OCI-LY1 (cell line): ENCODE data around the gene STK24.

Source experiments
- H2AFZ ChIP-seq: fragments of 200-600 bp; sonication (generic), shearing (Covaris generic); 2 replicates; pipeline ENCODE4 v1.6.0; 2014; ENCODE audit warnings: antibody characterized with exemption, mild to moderate bottlenecking, low read length
- H3F3A ChIP-seq: fragments of 200-600 bp; sonication (generic), shearing (Covaris generic); 2 replicates; pipeline ENCODE4 v1.6.0; 2014; ENCODE audit warnings: mild to moderate bottlenecking, antibody characterized with exemption, low read length, moderate library complexity; ENCODE audit not compliant: insufficient read depth
- H3K27ac ChIP-seq: fragments of 200-600 bp; sonication (generic); 2 replicates; pipeline ENCODE4 v1.5.1; 2014; ENCODE audit warnings: low read length, mixed run types, mild to moderate bottlenecking, low read depth; ENCODE audit not compliant: poor library complexity, severe bottlenecking
- H3K27me3 ChIP-seq: fragments of 200-600 bp; sonication (generic); 2 replicates; pipeline ENCODE4 v1.6.0; 2014; ENCODE audit warnings: antibody characterized with exemption, mild to moderate bottlenecking, low read length, moderate library complexity; ENCODE audit not compliant: insufficient read depth
- H3K36me3 ChIP-seq: fragments of 200-600 bp; sonication (generic); 2 replicates; pipeline ENCODE4 v1.6.1; 2014; ENCODE audit warnings: mild to moderate bottlenecking, antibody characterized with exemption, low read length, moderate library complexity, mixed read lengths; ENCODE audit not compliant: insufficient read depth
- H3K4me1 ChIP-seq: fragments of 200-600 bp; sonication (generic); 2 replicates; pipeline ENCODE4 v1.5.1; 2014; ENCODE audit warnings: mild to moderate bottlenecking, low read length, moderate library complexity; ENCODE audit not compliant: insufficient read depth, severe bottlenecking
- H3K4me2 ChIP-seq: fragments of 200-600 bp; sonication (generic), shearing (Covaris generic); 2 replicates; pipeline ENCODE4 v1.6.1; 2014; ENCODE audit warnings: low read length
- H3K4me3 ChIP-seq: fragments of 200-600 bp; sonication (generic); 2 replicates; pipeline ENCODE4 v1.5.1; 2014; ENCODE audit warnings: low read length, low read depth, mild to moderate bottlenecking, mixed read lengths; ENCODE audit not compliant: poor library complexity, severe bottlenecking
- H3K79me2 ChIP-seq: fragments of 200-600 bp; shearing (Covaris generic); 2 replicates; pipeline ENCODE4 v1.6.1; 2016; ENCODE audit warnings: mixed run types, low read length, mixed read lengths; ENCODE audit not compliant: insufficient read depth
- H3K9ac ChIP-seq: fragments of 200-600 bp; sonication (generic), shearing (Covaris generic); 2 replicates; pipeline ENCODE4 v1.6.1; 2014; ENCODE audit warnings: mild to moderate bottlenecking, low read length, mixed read lengths
- H3K9me2 ChIP-seq: fragments of 200-600 bp; sonication (generic), shearing (Covaris generic); 2 replicates; pipeline ENCODE4 v1.6.1; 2014; ENCODE audit warnings: low read depth, mild to moderate bottlenecking, low read length, mixed read lengths
- H3K9me3 ChIP-seq: fragments of 200-600 bp; shearing (Covaris generic); 2 replicates; pipeline ENCODE4 v1.6.1; 2014; ENCODE audit warnings: low read length, mixed read lengths
- H4K20me1 ChIP-seq: fragments of 200-600 bp; sonication (generic), shearing (Covaris generic); 2 replicates; pipeline ENCODE4 v1.6.0; 2016; ENCODE audit warnings: mild to moderate bottlenecking, low read length; ENCODE audit not compliant: insufficient read depth
- CTCF ChIP-seq: fragments of 200-600 bp; sonication (generic), shearing (Covaris generic); IDR thresholded peaks from 2 replicates; pipeline ENCODE4 v1.5.1; 2017; ENCODE audit warnings: mild to moderate bottlenecking, antibody characterized with exemption, low read length, moderate library complexity, mixed read lengths
- EZH2 ChIP-seq: fragments of 200-600 bp; sonication (generic), shearing (Covaris generic); IDR thresholded peaks from 2 replicates; pipeline ENCODE4 v1.8.0; 2017; ENCODE audit warnings: borderline replicate concordance, mixed run types, mild to moderate bottlenecking, antibody characterized with exemption, low read length, moderate library complexity, mixed read lengths

STK24 gene

GRCh38 chr13:98457053-98457452 is 119.9 kb downstream of the STK24 start:
- Histone ChIP-seq H3K27ac (no peak overlapping the region), H3K9me3 (no peaks in the 10 kb centered on the region), H3K36me3 (peaks cover 80% of the 10 kb centered on the region; the same call in 1 of the 2 replicates), H3K4me3 (no peak overlapping the region), H3K9me2 (no peaks in the 10 kb centered on the region), H3K27me3 (no peaks in the 10 kb centered on the region), H4K20me1 (no peaks in the 10 kb centered on the region), H3K4me1 (no peaks in the 10 kb centered on the region), H3K4me2 (no peak overlapping the region), H3K9ac (no peak overlapping the region), H2AFZ (no peak overlapping the region), H3K79me2 (no peaks in the 10 kb centered on the region), H3F3A (no peaks in the 10 kb centered on the region)
- no peak for TF ChIP-seq CTCF
- no peak for TF ChIP-seq EZH2

- Histone ChIP-seq H2AFZ (no peak overlapping the region), H3K9ac (no peak overlapping the region), H3K9me2 (no peaks in the 10 kb centered on the region), H3K4me2 (no peak overlapping the region), H3K27ac (no peak overlapping the region), H3K27me3 (no peaks in the 10 kb centered on the region), H3K4me1 (no peaks in the 10 kb centered on the region), H3F3A (no peaks in the 10 kb centered on the region), H3K4me3 (no peak overlapping the region), H3K9me3 (no peaks in the 10 kb centered on the region), H4K20me1 (no peaks in the 10 kb centered on the region), H3K36me3 (peaks cover 82% of the 10 kb centered on the region; the same call in 1 of the 2 replicates), H3K79me2 (no peaks in the 10 kb centered on the region)
- TF ChIP-seq CTCF = no peak
- no peak for TF ChIP-seq EZH2
These were observed 120.5 kb downstream of the STK24 start for GRCh38 chr13:98456413-98456845.

GRCh38 chr13:98454389-98454881 is 122.5 kb downstream of the STK24 start:
- H2AFZ ChIP-seq = no peak overlapping the region
- H3K27me3 ChIP-seq = no peaks in the 10 kb centered on the region
- H3K4me1 ChIP-seq = no peaks in the 10 kb centered on the region
- no peak overlapping the region for H3K4me3 ChIP-seq
- H4K20me1 ChIP-seq = no peaks in the 10 kb centered on the region
- H3K9me2 ChIP-seq = no peaks in the 10 kb centered on the region
- H3K4me2 ChIP-seq = no peak overlapping the region
- H3K79me2 ChIP-seq = no peaks in the 10 kb centered on the region
- no peak overlapping the region for H3K9ac ChIP-seq
- TF ChIP-seq CTCF (no peak), EZH2 (no peak)
- no peak overlapping the region for H3K27ac ChIP-seq
- H3K36me3 ChIP-seq = peaks cover 71% of the 10 kb centered on the region; the same call in 1 of the 2 replicates
- no peaks in the 10 kb centered on the region for H3F3A ChIP-seq
- H3K9me3 ChIP-seq = no peaks in the 10 kb centered on the region
